A549 (cell line): ENCODE results near the gene SLC27A1. TPM values are rescaled to one million over a fixed set of nuclear protein-coding genes. Genes with fewer than 3 reads are reported as not detected.
A peak's percentile ranks its signal among the peaks of the same experiment; 100 is the strongest.

Experiments
- ATAC-seq, 2 experiments: fragments of 200-7000 bp in 1 of 2; fragments of >200 bp in 1 of 2; cut with Nextera tagmentation in 1 of 2; cut with Tn5 transposase in 1 of 2; 3 replicates each; pipeline versions ENCODE4 v1.8.0 to v1.9.1; 2018 to 2020; ENCODE audit warnings: mild to moderate bottlenecking in 1 of 2, moderate library complexity in 1 of 2
- CTCF ChIA-PET: fragments of 300-600 bp; sonication (Branson Sonifier 250); formaldehyde crosslinking; extraction: SDS; loops from one replicate; lab custom pipeline; 2021; ENCODE audit warnings: antibody characterized with exemption, inconsistent platforms; lab: Yijun Ruan, JAX
- POLR2A ChIA-PET: fragments of 350-600 bp; formaldehyde crosslinking; extraction: SDS; loops from one replicate; lab custom pipeline; 2021; ENCODE audit warnings: antibody characterized with exemption, inconsistent platforms; lab: Yijun Ruan, JAX
- DNase-seq, 2 experiments: peaks; one replicate each; pipeline versions ENCODE4 v3.0.0 to v3.0.0-alpha.2; 2011 to 2016; ENCODE audit warnings: low read depth in 1 of 2, low spot score in 1 of 2
- FAIRE-seq: peaks from 2 replicates; lab custom pipeline; 2011; peaks lifted over from hg19 to GRCh38; lab: Jason Lieb, UNC
- H3K27ac ChIP-seq, 2 experiments: fragments of >200 bp; sonication (Bioruptor Twin); formaldehyde crosslinking; 3 replicates each; pipeline ENCODE4 v1.5.1; 2016 to 2017
- H3K4me1 ChIP-seq: fragments of >200 bp; sonication (Bioruptor Twin); formaldehyde crosslinking; 3 replicates; pipeline ENCODE4 v1.6.1; 2016
- H3K4me2 ChIP-seq: fragments of >200 bp; sonication (Bioruptor Twin); formaldehyde crosslinking; 3 replicates; pipeline ENCODE4 v1.6.1; 2016
- H3K4me3 ChIP-seq: fragments of >200 bp; sonication (Bioruptor Twin); formaldehyde crosslinking; 3 replicates; pipeline ENCODE4 v1.5.1; 2016
- H3K9me3 ChIP-seq: fragments of >200 bp; sonication (Bioruptor Twin); formaldehyde crosslinking; 3 replicates; pipeline ENCODE4 v1.6.1; 2016
- ATOH8 ChIP-seq: fragments of 250-450 bp; sonication (Bioruptor Pico); IDR thresholded peaks from 2 replicates; pipeline ENCODE4 v1.5.0; 2020; ENCODE audit warnings: low read depth, mild to moderate bottlenecking, moderate library complexity
- BHLHE40 ChIP-seq: IDR thresholded peaks from 2 replicates; pipeline ENCODE4 v1.6.1; 2012; ENCODE audit warnings: low read depth, low read length, inconsistent platforms
- CBX8 ChIP-seq: fragments of 200-600 bp; sonication (generic); IDR thresholded peaks from 2 replicates; pipeline ENCODE4 v1.6.1; 2016
- CTCF ChIP-seq: fragments of >200 bp; sonication (Bioruptor Twin); formaldehyde crosslinking; IDR thresholded peaks from 3 replicates; pipeline ENCODE4 v1.5.1; 2016
- EHF ChIP-seq: fragments of 250-450 bp; sonication (Bioruptor Pico); IDR thresholded peaks from 2 replicates; pipeline ENCODE4 v1.5.0; 2020; ENCODE audit warnings: mild to moderate bottlenecking
- ELK1 ChIP-seq: fragments of 150-350 bp; IDR thresholded peaks from 2 replicates; pipeline ENCODE4 v1.6.1; 2014; ENCODE audit warnings: low read depth, mild to moderate bottlenecking, low read length
- GATA3 ChIP-seq: IDR thresholded peaks from 2 replicates; pipeline ENCODE4 v1.6.1; 2012; ENCODE audit warnings: borderline replicate concordance
- HES2 ChIP-seq: fragments of >200 bp; sonication (Bioruptor Twin); formaldehyde crosslinking; IDR thresholded peaks from 2 replicates; pipeline ENCODE4 v1.6.1; 2016
- HEYL ChIP-seq: fragments of 250-450 bp; sonication (Bioruptor Pico); IDR thresholded peaks from 2 replicates; pipeline ENCODE4 v1.8.0; 2021; ENCODE audit warnings: mild to moderate bottlenecking, moderate library complexity
- HOXB5 ChIP-seq: fragments of 250-450 bp; sonication (Bioruptor Pico); IDR thresholded peaks from 2 replicates; pipeline ENCODE4 v1.5.0; 2020; ENCODE audit warnings: mild to moderate bottlenecking, moderate library complexity
- JUN ChIP-seq, 2 experiments: fragments of >200 bp; sonication (Bioruptor Twin); formaldehyde crosslinking; IDR thresholded peaks; 2 replicates in 1 of 2; 3 replicates in 1 of 2; pipeline ENCODE4 v1.6.1; 2016 to 2017
- JUNB ChIP-seq: fragments of >200 bp; sonication (Bioruptor Twin); formaldehyde crosslinking; IDR thresholded peaks from 2 replicates; pipeline ENCODE4 v1.6.1; 2016
- KDM1A ChIP-seq: fragments of 200-600 bp; sonication (generic); IDR thresholded peaks from 2 replicates; pipeline ENCODE4 v1.6.1; 2016; ENCODE audit warnings: low read depth, mild to moderate bottlenecking
- MAFK ChIP-seq: fragments of 450-650 bp; IDR thresholded peaks from 2 replicates; pipeline ENCODE4 v1.6.1; 2014; ENCODE audit not compliant: partially characterized antibody
- MAZ ChIP-seq: fragments of 150-350 bp; IDR thresholded peaks from 2 replicates; pipeline ENCODE4 v1.6.1; 2014; ENCODE audit warnings: antibody characterized with exemption, low read depth, low read length, borderline replicate concordance
- NFE2L2 ChIP-seq: fragments of 150-350 bp; conservative IDR thresholded peaks from 2 replicates; pipeline ENCODE4 v1.6.1; 2014; ENCODE audit warnings: low read length
- NPAS2 ChIP-seq: fragments of 250-450 bp; sonication (Bioruptor Pico); IDR thresholded peaks from 2 replicates; pipeline ENCODE4 v1.8.0; 2022; ENCODE audit warnings: mild to moderate bottlenecking, moderate library complexity, borderline replicate concordance
- POLR2A ChIP-seq: IDR thresholded peaks from 2 replicates; pipeline ENCODE4 v1.6.1; 2012; ENCODE audit warnings: mild to moderate bottlenecking, low read length
- REST ChIP-seq: fragments of 200-600 bp; sonication (generic); IDR thresholded peaks from 2 replicates; pipeline ENCODE4 v1.6.1; 2016; ENCODE audit warnings: antibody characterized with exemption, mild to moderate bottlenecking, moderate library complexity
- TFCP2L1 ChIP-seq: fragments of 250-450 bp; sonication (Bioruptor Pico); IDR thresholded peaks from 2 replicates; pipeline ENCODE4 v1.5.0; 2021; ENCODE audit warnings: mild to moderate bottlenecking
- ZFP36 ChIP-seq: fragments of 450-650 bp; IDR thresholded peaks from 2 replicates; pipeline ENCODE4 v1.6.1; 2014; ENCODE audit warnings: borderline replicate concordance; ENCODE audit not compliant: partially characterized antibody
- WGBS: methylation state at CpG from one replicate; pipeline ENCODE4 v1.1.6; 2017; ENCODE audit errors: missing lambda C conversion rate; 5-methylcytosine and 5-hydroxymethylcytosine counted together
- polyA plus RNA-seq, 4 experiments: library from polyadenylated mRNA; depleted of rRNA in 3 of 4; stranded (reverse); fragments of >200 nt; fragmentation: RNase III in 1 of 4; extraction: RNeasy Plus Mini Kit Qiagen cat#74134 plus additional on column Dnase treatment in 1 of 4; gene quantifications; 2 replicates in 3 of 4; 3 replicates in 1 of 4; pipeline ENCODE4 v1.2.3, GENCODE V29; 2011 to 2017

Gene SLC27A1
- polyA plus RNA-seq, 2 of the 4 experiments (the other 2 are of a cell fraction), result 1.8 to 2.5 TPM

- FAIRE-seq (no peak), DNase-seq (no peak), ATAC-seq (peak in 1 of 2 experiments; percentile 47; a peak in 3 of 6 replicates)
- no peak overlapping the region for H3K27ac ChIP-seq
- no peak overlapping the region for H3K4me3 ChIP-seq
- CTCF ChIA-PET, result interaction anchor here (0.6 to 2.3 kb wide), 7 partner anchors 10 to 789 kb away, joined by 3 to 13 read pairs (median 4); no protein-coding TSS in a partner anchor
- H3K4me1 ChIP-seq, result 0 out of 3 replicates have a peak, but pooled peaks cover 6% of the 10 kb centered on the region
- no peak overlapping the region for H3K4me2 ChIP-seq
- H3K9me3 ChIP-seq, result no peaks in the 10 kb centered on the region
- POLR2A ChIA-PET, result no interaction called here
- WGBS, result 78% methylated on average over 6 of the region's 13 CpGs
- TF ChIP-seq KDM1A (no peak), JUNB (no peak), HES2 (no peak), MAZ (no peak), GATA3 (no peak), JUN (IDR thresholded peaks at IDR 0.05) (no peak), CTCF (no peak)
- TF ChIP-seq, all 56 proteins: peak for 0
Observed at GRCh38 chr19:17454576-17455071, 15.7 kb upstream of the SLC27A1 start.

- Histone ChIP-seq H3K9me3 (no peaks in the 10 kb centered on the region), H3K4me1 (0 out of 3 replicates have a peak, but pooled peaks cover 4% of the 10 kb centered on the region), H3K27ac (peak overlapping the region in 1 of 2 experiments; percentile 49; a peak in 2 of 6 replicates), H3K4me3 (no peak overlapping the region), H3K4me2 (peak overlapping the region; percentile 37; the same call in 2 of the 3 replicates)
- WGBS, result 69% methylated on average over 30 of the region's 58 CpGs
- ChIA-PET CTCF (interaction anchor here (1.2 to 2.3 kb wide), 3 partner anchors 9 to 319 kb away, joined by 3 to 13 read pairs (median 5); no protein-coding TSS in a partner anchor), POLR2A (no interaction called here)
- TF ChIP-seq HOXB5 (no peak), ELK1 (no peak), NPAS2 (CRISPR knock-in tag) (no peak), REST (no peak), ATOH8 (CRISPR knock-in tag) (no peak), BHLHE40 (no peak), CBX8 (no peak), NFE2L2 (no peak), TFCP2L1 (CRISPR knock-in tag) (no peak), EHF (no peak), JUNB (no peak), POLR2A (no peak), HEYL (CRISPR knock-in tag) (no peak), ZFP36 (no peak), MAFK (no peak)
- FAIRE-seq (no peak), ATAC-seq (peak; percentile 17 to 44; a peak in 4 of 6 replicates), DNase-seq (no peak)
Observed at GRCh38 chr19:17455308-17456123, 14.8 kb upstream of the SLC27A1 start.
